Endothelial cell of umbilical vein (primary cell): ENCODE results near the gene POLR3A. TPM values are rescaled to one million over a fixed set of nuclear protein-coding genes. Genes with fewer than 3 reads are reported as not detected.

Experiments used
- BruUV-seq: library from RNA; stranded (reverse); fragments of 400-500 nt; replicated peaks from 2 replicates; lab custom pipeline; 2021; lab: Mats Ljungman, UMichigan
- CTCF ChIA-PET: fragments of 300-600, 350-600 bp; sonication (Branson Sonifier 250); formaldehyde crosslinking; loops from one replicate; lab custom pipeline; 2021; ENCODE audit warnings: antibody characterized with exemption, inconsistent platforms; lab: Charles Lee
- POLR2A ChIA-PET: fragments of 300-600, 350-600 bp; sonication (Branson Sonifier 250); formaldehyde crosslinking; loops from one replicate; lab custom pipeline; 2021; ENCODE audit warnings: antibody characterized with exemption, inconsistent platforms; lab: Charles Lee
- DNase-seq: peaks from one replicate; pipeline ENCODE4 v3.0.0-alpha.2; 2011; ENCODE audit warnings: low read depth, low spot score
- FAIRE-seq: peaks from 2 replicates; lab custom pipeline; 2011; peaks lifted over from hg19 to GRCh38; lab: Jason Lieb, UNC
- H2AFZ ChIP-seq: 2 replicates; pipeline ENCODE4 v1.6.0; 2012; ENCODE audit warnings: low read depth, low read length, control low read depth, inconsistent platforms
- H3K27ac ChIP-seq: 2 replicates; pipeline ENCODE4 v1.5.1; 2011; ENCODE audit warnings: low read depth, mild to moderate bottlenecking, control low read depth, low read length, moderate library complexity; ENCODE audit not compliant: insufficient read depth
- H3K27me3 ChIP-seq, 2 experiments: 2 replicates each; pipeline versions ENCODE4 v1.6.0 to v1.6.1; 2011; ENCODE audit warnings: low read length in 2 of 2, mixed read lengths in 1 of 2; ENCODE audit not compliant: control insufficient read depth in 2 of 2, insufficient read depth in 2 of 2
- H3K36me3 ChIP-seq, 2 experiments: 2 replicates in 1 of 2; 3 replicates in 1 of 2; pipeline ENCODE4 v1.5.1; 2011; ENCODE audit warnings: low read length in 2 of 2, mild to moderate bottlenecking in 1 of 2, moderate library complexity in 1 of 2; ENCODE audit not compliant: control insufficient read depth in 2 of 2, insufficient read depth in 2 of 2; ENCODE audit errors: extremely low read depth in 1 of 2
- H3K4me1 ChIP-seq: 3 replicates; pipeline ENCODE4 v1.5.1; 2011; ENCODE audit warnings: mild to moderate bottlenecking, low read length; ENCODE audit not compliant: control insufficient read depth, insufficient read depth; ENCODE audit errors: extremely low read depth
- H3K4me2 ChIP-seq: 2 replicates; pipeline ENCODE4 v1.6.1; 2011; ENCODE audit warnings: low read length, control low read depth, mixed read lengths; ENCODE audit not compliant: insufficient read depth
- H3K4me3 ChIP-seq, 3 experiments: fragments of 200-600 bp in 1 of 3; sonication (generic), shearing (Covaris generic) in 1 of 3; replicated peaks in 1 of 3; 2 replicates each; pipeline ENCODE4 v1.5.1; 2011 to 2016; ENCODE audit warnings: control low read depth in 3 of 3, low read length in 3 of 3, mild to moderate bottlenecking in 2 of 3, inconsistent platforms in 1 of 3, low read depth in 1 of 3, moderate library complexity in 1 of 3; ENCODE audit not compliant: insufficient read depth in 1 of 3
- H3K79me2 ChIP-seq: 2 replicates; pipeline ENCODE4 v1.6.0; 2012; ENCODE audit warnings: low read length, inconsistent platforms; ENCODE audit not compliant: control insufficient read depth, insufficient read depth
- H3K9ac ChIP-seq: replicated peaks from 2 replicates; pipeline ENCODE3; 2011; ENCODE audit warnings: low read length, control low read depth; ENCODE audit not compliant: insufficient read depth; ENCODE audit errors: extremely low read depth
- H3K9me1 ChIP-seq: replicated peaks from 3 replicates; pipeline ENCODE4 v1.6.0; 2011; ENCODE audit warnings: mild to moderate bottlenecking, low read length; ENCODE audit not compliant: control insufficient read depth, insufficient read depth; ENCODE audit errors: extremely low read depth
- H3K9me3 ChIP-seq: replicated peaks from 2 replicates; pipeline ENCODE4 v1.5.1; 2012; ENCODE audit warnings: low read length, inconsistent platforms; ENCODE audit not compliant: control insufficient read depth, insufficient read depth
- H4K20me1 ChIP-seq: replicated peaks from 2 replicates; pipeline ENCODE3; 2011; ENCODE audit warnings: mild to moderate bottlenecking, low read length; ENCODE audit not compliant: control insufficient read depth, insufficient read depth; ENCODE audit errors: extremely low read depth
- EZH2 ChIP-seq: IDR thresholded peaks from 2 replicates; pipeline ENCODE4 v1.6.1; 2012; ENCODE audit warnings: borderline replicate concordance, low read depth, mild to moderate bottlenecking, moderate library complexity, low read length, inconsistent platforms; ENCODE audit not compliant: severe bottlenecking
- FOS ChIP-seq: IDR thresholded peaks from 2 replicates; pipeline ENCODE4 v1.6.1; 2011; ENCODE audit warnings: mild to moderate bottlenecking, low read length, moderate library complexity, borderline replicate concordance; ENCODE audit not compliant: insufficient read depth
- GATA2 ChIP-seq: IDR thresholded peaks from 2 replicates; pipeline ENCODE4 v1.7.0; 2011; ENCODE audit warnings: low read depth, mild to moderate bottlenecking, moderate library complexity, mixed read lengths, low read length; ENCODE audit not compliant: insufficient read length, insufficient read depth
- JUN ChIP-seq: IDR thresholded peaks from 2 replicates; pipeline ENCODE4 v1.6.1; 2011; ENCODE audit warnings: borderline replicate concordance, low read depth; ENCODE audit not compliant: insufficient read length, insufficient read depth
- MAX ChIP-seq: IDR thresholded peaks from 2 replicates; pipeline ENCODE4 v1.6.1; 2011; ENCODE audit not compliant: insufficient read depth, insufficient read length
- MYC ChIP-seq: IDR thresholded peaks from one replicate; pipeline ENCODE4 v1.6.1; 2011; ENCODE audit warnings: mild to moderate bottlenecking, low read depth, low read length
- POLR2A ChIP-seq: IDR thresholded peaks from 2 replicates; pipeline ENCODE4 v1.6.1; 2012; ENCODE audit warnings: low read depth, mild to moderate bottlenecking, control low read depth, low read length
- POLR2AphosphoS5 ChIP-seq: IDR thresholded peaks from 2 replicates; pipeline ENCODE4 v1.6.1; 2012; ENCODE audit warnings: low read depth, mild to moderate bottlenecking, control low read depth, low read length, moderate library complexity; ENCODE audit not compliant: insufficient read depth
- dilution Hi-C: fragments of 300-500 bp; cut with MboI; formaldehyde crosslinking; loops from one replicate; pipeline ENCODE4 v1.15.0; 2019; ENCODE audit warnings: low sequenced_read_pairs; ENCODE audit not compliant: extremely low pct_ligation_motif_present
- intact Hi-C: fragments of 100-400 bp; cut with micrococcal nuclease; formaldehyde crosslinking; loops from one replicate; pipeline ENCODE4 v1.10.0; 2022
- polyA plus RNA-seq, 4 experiments: library from polyadenylated mRNA; depleted of rRNA in 3 of 4; stranded (reverse) in 3 of 4; unstranded in 1 of 4; fragments of >200 nt; gene quantifications; 2 replicates each; pipeline versions ENCODE4 v1.2.1 to v1.2.3, GENCODE V29; 2011 to 2012; ENCODE audit warnings: missing spikeins in 1 of 4
- total RNA-seq: library from RNA; stranded (reverse); gene quantifications from 2 replicates; pipeline ENCODE4 v1.2.3, GENCODE V29; 2021
- TF ChIP-seq, protein P1 (sequence below), 2 donors: IDR thresholded peaks; 1 replicate in 1 of 2; 2 replicates in 1 of 2; pipeline ENCODE4 v1.5.1; 2011; ENCODE audit warnings: low read length in 2 of 2, mild to moderate bottlenecking in 2 of 2, moderate library complexity in 2 of 2, control low read depth in 1 of 2, inconsistent platforms in 1 of 2, low read depth in 1 of 2; ENCODE audit not compliant: insufficient read depth in 1 of 2; ENCODE audit errors: extremely low read depth in 1 of 2

POLR3A gene
- total and polyA plus RNA-seq, 2 donors (not counting 3 experiments of a cell fraction or from before 2014, with no cell fraction given): 9.5 to 25.3 TPM

DNA sequence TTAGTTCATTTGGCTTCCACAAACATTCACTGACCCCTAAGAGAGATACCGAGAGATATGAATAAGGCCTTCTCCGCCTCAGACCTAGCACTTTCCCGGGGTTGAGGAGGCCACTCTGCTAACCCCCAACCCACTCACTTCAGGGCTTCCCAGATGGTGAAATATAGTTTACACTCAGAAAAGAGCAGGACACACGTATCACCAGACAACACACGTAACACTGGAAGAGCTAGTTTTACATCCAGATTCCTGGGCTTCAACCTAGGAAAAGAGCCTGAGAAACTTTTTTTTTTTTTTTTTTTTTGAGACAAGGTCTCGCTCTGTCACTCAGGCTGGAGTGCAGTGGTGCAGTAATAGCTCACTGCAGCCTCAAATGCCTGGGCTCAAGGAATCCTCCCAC is 87.5 kb downstream of the POLR3A start:
- H3K36me3 ChIP-seq: no peaks in the 10 kb centered on the region
- no peak overlapping the region for H3K4me3 ChIP-seq
- intact Hi-C loops: no loop called here
- H2AFZ ChIP-seq: no peak overlapping the region
- no peak for FAIRE-seq
- ChIA-PET POLR2A (no interaction called here), CTCF (no interaction called here)
- dilution Hi-C loops: no loop called here
- TF ChIP-seq, protein P1, sequence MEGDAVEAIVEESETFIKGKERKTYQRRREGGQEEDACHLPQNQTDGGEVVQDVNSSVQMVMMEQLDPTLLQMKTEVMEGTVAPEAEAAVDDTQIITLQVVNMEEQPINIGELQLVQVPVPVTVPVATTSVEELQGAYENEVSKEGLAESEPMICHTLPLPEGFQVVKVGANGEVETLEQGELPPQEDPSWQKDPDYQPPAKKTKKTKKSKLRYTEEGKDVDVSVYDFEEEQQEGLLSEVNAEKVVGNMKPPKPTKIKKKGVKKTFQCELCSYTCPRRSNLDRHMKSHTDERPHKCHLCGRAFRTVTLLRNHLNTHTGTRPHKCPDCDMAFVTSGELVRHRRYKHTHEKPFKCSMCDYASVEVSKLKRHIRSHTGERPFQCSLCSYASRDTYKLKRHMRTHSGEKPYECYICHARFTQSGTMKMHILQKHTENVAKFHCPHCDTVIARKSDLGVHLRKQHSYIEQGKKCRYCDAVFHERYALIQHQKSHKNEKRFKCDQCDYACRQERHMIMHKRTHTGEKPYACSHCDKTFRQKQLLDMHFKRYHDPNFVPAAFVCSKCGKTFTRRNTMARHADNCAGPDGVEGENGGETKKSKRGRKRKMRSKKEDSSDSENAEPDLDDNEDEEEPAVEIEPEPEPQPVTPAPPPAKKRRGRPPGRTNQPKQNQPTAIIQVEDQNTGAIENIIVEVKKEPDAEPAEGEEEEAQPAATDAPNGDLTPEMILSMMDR (IDR thresholded peaks at IDR 0.05; ENCODE audit: extremely low read depth in 1 of 2, insufficient read depth in 1 of 2, low read depth in 1 of 2, low read length in 2 of 2): no peak
- TF ChIP-seq MYC (no peak), EZH2 (no peak), JUN (no peak), MAX (no peak), POLR2A (no peak), GATA2 (no peak), POLR2AphosphoS5 (no peak), FOS (no peak)
- no TSS peak for BruUV-seq
- no peaks in the 10 kb centered on the region for H3K9me3 ChIP-seq
- no peaks in the 10 kb centered on the region for H4K20me1 ChIP-seq
- no peak overlapping the region for H3K27ac ChIP-seq
- no peak overlapping the region for H3K4me2 ChIP-seq
- H3K9me1 ChIP-seq: no peaks in the 10 kb centered on the region
- peaks cover 6% of the 10 kb centered on the region for H3K4me1 ChIP-seq
- no peaks in the 10 kb centered on the region for H3K79me2 ChIP-seq
- H3K27me3 ChIP-seq: peaks cover 0 to 2% of the 10 kb centered on the region in 2 experiments
- no peak overlapping the region for H3K9ac ChIP-seq
- no peak for DNase-seq
